Stimulated activated CD4-positive, alpha-beta T cell treated with anti-CD3 and anti-CD28 coated beads, Interleukin-1b, Interleukin-23, amount 100 ng/mL, for 4 hours (primary cell): ENCODE measurements around the gene SLC12A9.
"Not testable (repeated sequence)": the region's sequence is repeated elsewhere in the genome, so short reads cannot be mapped to it uniquely, and the experiment has no call there.

Experiments
- DNase-seq, 2 donors: peaks; one replicate each; pipeline ENCODE4 v3.0.0-alpha.2; 2020; ENCODE audit warnings: low read depth in 2 of 2

The SLC12A9 gene

GRCh38 chr7:100852048-100852872 lies at the start of gene SLC12A9:
Gene SLC12A9, plus strand, starts transcription at chr7:100852713. Its CDS starts 1,485 bp downstream, at chr7:100854198.
- peak; percentile 71 to 85 for DNase-seq

- no peak for DNase-seq
Measured at GRCh38 chr7:100802951-100803350, 49.6 kb upstream of the SLC12A9 start.

- no peak for DNase-seq
Measured at GRCh38 chr7:100803398-100804161, 48.9 kb upstream of the SLC12A9 start.

GRCh38 chr7:100804681-100805431 lies 47.7 kb upstream of the SLC12A9 start:
- DNase-seq: no peak

- no peak for DNase-seq
Measured at GRCh38 chr7:100806276-100806675, 46.2 kb upstream of the SLC12A9 start.

GRCh38 chr7:100806883-100807282 lies 45.6 kb upstream of the SLC12A9 start:
- DNase-seq: not testable (repeated sequence)

GRCh38 chr7:100808354-100808875 lies 44.1 kb upstream of the SLC12A9 start:
- no peak for DNase-seq

- no peak for DNase-seq
Measured at GRCh38 chr7:100811480-100811879, 41.0 kb upstream of the SLC12A9 start.

- DNase-seq: no peak
Measured at GRCh38 chr7:100812729-100813128, 39.8 kb upstream of the SLC12A9 start.

GRCh38 chr7:100816515-100816914 lies 36.0 kb upstream of the SLC12A9 start:
- not testable (repeated sequence) for DNase-seq

GRCh38 chr7:100817097-100817496 lies 35.4 kb upstream of the SLC12A9 start:
- no peak for DNase-seq

GRCh38 chr7:100818366-100818765 lies 34.1 kb upstream of the SLC12A9 start:
- DNase-seq: no peak

- DNase-seq: no peak
Measured at GRCh38 chr7:100818825-100819224, 33.7 kb upstream of the SLC12A9 start.

GRCh38 chr7:100819586-100819985 lies 32.9 kb upstream of the SLC12A9 start:
- DNase-seq: no peak

GRCh38 chr7:100822236-100823139 lies 30.0 kb upstream of the SLC12A9 start:
- no peak for DNase-seq

GRCh38 chr7:100823140-100823525 lies 29.4 kb upstream of the SLC12A9 start:
- DNase-seq: no peak

- DNase-seq: no peak
Measured at GRCh38 chr7:100823534-100823933, 29.0 kb upstream of the SLC12A9 start.

GRCh38 chr7:100824499-100825214 lies 27.9 kb upstream of the SLC12A9 start:
- no peak for DNase-seq

GRCh38 chr7:100825215-100825671 lies 27.3 kb upstream of the SLC12A9 start:
- no peak for DNase-seq
